Epithelial cell of prostate (primary cell): ENCODE measurements around the gene BPIFB2.

Experiments used
- DNase-seq: peaks from one replicate; pipeline ENCODE4 v3.0.0-alpha.2; 2011; ENCODE audit warnings: low read depth, low spot score
- H3K27ac ChIP-seq: fragments of 450-650 bp; 2 replicates; pipeline ENCODE4 v1.5.1; 2017; ENCODE audit warnings: mild to moderate bottlenecking

The BPIFB2 gene

DNA sequence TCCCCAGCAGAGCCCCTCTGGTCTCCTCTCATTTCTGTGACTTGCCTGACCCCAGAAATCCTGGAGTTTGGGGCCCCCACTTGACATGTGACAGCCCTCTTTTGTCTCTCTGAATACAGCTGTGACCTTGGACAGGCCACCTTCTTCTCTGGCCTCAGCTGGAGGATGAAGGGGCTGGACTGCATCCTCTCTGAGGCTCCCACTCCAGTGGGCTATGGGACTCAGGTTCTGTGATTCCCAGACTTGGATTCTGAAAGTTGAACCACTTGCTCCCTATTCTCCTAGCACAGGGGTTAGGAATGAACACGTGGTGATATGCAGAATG lies 55.3 kb downstream of the BPIFB2 start:
- no peak for DNase-seq
- no peak overlapping the region for H3K27ac ChIP-seq

DNA sequence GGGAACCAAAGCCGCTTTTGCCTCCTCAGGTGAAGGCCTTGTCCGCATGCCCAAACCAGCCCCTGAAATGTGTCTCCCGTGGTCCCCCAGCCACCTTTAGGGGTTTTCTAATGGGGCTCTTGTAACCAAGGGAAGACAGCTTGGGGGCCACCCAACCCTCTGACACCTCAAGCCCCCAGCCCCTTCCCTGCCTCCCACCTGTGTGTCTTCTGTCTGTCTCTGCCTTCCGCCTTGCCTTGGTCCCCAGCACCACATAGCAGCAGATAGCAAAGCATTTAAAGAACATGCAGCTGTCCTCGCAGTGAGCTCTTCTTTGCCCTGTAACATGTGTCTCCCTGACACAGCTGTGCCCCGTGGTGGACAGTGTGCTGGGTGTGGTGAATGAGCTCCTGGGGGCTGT lies 55.8 kb downstream of the BPIFB2 start:
- no peak for DNase-seq
- no peak overlapping the region for H3K27ac ChIP-seq

DNA sequence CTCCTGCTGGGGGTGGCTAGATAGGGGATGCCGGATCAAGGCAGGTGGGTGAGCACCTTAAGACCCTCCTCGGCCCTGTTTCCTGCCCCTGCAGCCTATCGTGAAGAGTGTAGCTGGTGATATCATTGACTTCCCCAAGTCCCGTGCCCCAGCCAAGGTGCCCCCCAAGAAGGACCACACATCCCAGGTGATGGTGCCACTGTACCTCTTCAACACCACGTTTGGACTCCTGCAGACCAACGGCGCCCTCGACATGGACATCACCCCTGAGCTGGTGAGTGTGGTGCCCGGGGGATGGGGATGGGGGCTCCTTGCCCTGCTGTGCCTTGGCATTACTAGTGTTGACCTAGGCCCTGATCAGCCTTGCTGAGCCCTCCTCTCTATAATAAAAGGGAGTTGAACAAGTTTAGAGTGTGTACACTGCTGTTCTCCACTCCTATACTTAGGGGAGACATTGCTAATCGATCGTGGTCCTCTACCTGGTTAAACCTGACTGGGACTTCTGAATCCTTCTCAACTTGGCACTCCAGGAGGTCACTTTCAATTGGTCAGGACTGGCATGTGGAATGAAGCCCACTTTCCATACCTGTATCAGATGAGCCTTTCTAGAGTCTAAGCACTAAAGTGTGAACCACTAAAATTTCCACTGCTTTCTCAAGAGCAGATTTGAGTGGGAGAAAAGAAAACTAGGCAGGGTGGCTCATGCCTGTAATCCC lies 57.2 kb downstream of the BPIFB2 start:
- H3K27ac ChIP-seq: no peak overlapping the region
- DNase-seq: no peak

DNA sequence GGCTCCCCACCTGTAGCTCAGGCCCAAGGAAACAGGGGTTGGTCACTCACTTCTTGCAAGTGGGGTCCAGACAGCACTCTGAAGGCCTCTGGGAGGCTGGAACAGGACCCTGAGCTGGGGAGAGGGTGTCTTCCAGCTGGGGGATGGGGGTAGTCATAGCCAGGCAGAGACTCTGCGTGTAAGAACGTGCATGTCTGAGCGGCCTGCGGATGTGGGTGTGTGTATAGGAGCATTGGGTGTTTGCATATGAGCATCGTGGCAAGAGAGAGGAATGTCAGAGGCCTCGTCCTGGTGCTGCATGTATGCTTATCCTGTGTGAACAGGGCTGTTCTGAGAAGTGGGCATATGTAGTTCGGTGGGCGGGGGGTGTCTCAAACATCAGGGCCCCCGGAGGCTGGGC lies 58.3 kb downstream of the BPIFB2 start:
- DNase-seq: peak; percentile 5
- no peak overlapping the region for H3K27ac ChIP-seq

DNA sequence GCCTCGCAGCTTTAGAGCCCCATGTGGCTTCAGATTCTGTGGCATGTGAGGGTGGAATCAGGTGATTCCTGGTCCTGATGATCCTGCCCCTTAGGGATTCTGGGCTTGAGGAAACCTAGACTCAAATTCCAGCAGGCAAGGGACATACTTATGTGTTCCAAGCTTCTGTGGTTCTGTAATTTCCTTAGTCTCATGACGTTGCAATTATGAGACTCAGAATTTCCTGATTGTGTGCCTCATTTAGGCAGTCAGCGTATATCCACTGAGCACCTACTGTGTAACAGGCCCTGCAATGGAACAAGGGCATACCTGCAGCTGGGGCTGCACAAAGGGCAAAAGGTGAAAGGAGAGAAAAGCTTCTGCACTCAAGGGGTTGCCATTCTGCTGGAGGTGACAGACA lies 60.3 kb downstream of the BPIFB2 start:
- no peak overlapping the region for H3K27ac ChIP-seq
- no peak for DNase-seq

DNA sequence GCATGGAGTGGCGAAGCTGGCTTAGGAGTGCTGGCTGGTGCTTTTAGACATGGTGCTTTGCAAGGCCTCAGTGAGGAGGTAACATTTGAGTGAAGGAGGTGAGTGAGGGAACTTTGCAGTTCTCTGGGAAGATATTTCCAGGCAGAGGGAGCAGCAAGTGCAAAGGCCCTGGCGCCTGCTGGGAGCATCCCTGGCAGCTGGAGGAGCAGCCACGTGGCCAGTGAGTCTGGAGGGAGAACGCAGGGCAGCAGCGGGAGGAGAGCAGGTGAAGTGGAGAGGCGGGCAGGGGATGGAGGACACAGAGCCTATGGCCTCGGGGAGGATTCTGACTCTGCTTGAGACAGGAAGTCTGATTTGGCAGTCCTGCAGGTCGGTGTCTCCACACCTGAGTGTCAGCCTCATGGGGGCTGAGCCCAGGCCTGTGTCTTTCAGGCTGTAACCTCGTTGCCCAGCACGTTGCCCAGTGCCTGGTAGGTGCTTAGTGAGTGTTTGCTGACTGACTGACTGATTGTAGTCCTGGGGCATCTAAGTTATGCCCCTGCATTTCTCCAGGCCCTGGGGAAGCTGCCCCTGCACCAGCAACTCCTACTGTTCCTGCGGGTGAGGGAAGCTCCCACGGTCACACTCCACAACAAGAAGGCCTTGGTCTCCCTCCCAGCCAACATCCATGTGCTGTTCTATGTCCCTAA lies 60.9 kb downstream of the BPIFB2 start:
- no peak for DNase-seq
- H3K27ac ChIP-seq: no peak overlapping the region

DNA sequence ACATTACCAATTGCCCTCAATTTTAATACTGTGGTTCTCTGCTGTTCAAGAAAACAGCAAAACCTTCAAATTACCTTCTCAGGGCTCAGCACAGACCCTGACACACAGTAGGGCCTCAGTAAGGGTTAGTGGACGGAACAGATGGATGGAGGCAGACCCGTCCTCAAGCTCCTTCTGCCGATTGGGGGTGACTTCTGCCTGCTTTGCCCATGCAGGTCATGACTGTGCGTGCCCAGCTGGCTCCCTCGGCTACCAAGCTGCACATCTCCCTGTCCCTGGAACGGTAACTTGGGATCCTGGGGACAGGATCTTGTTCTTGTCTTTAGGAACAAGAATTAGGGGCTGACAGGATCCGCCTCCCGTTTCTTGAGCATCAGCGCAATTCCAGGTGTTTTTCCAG lies 62.2 kb downstream of the BPIFB2 start:
- no peak for DNase-seq
- no peak overlapping the region for H3K27ac ChIP-seq

DNA sequence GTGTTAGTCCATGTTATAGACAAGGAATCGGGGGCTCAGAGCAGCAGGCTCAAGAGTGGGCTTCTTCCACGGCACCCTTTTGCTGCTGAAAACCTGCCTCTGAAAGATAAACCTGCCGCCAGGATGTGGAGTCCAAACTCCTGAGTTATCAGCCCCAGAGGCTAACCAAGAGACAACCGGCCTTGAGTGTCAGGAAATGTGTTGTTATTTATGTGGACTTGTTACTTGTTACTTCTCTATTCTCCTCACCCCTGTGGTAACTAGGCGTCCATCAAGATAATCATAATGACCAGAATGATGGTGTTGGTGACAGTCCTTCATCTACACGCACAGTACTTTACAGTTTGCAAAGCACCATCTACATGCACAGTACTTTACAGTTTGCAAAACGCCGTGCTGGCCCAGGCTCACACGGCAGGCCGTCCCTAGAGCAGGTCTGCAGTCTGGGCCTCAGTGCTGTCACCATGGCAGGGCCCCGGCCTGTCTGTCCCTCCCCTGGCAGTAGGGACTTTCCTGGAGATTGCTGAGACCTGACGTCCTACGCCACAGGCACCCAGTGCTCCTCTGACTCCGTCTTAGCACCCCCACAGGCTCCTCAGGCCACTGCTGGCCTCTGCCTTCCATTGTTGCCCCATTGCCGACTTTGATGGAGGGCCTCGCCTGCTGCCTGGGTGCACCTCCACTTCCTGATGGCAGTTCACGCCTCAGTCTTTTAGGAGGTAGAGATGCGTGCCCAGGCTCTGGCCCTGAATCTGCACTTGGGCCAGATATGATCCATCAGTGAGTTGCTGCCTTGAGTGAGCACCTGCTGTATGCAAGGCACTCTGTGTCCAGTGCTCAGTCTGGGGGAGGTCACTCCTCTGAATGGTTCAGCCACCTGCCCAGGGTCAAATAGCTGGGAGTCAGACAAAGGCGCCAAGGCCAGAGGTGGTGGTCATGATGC lies 62.9 kb downstream of the BPIFB2 start:
- DNase-seq: no peak
- H3K27ac ChIP-seq: no peak overlapping the region

DNA sequence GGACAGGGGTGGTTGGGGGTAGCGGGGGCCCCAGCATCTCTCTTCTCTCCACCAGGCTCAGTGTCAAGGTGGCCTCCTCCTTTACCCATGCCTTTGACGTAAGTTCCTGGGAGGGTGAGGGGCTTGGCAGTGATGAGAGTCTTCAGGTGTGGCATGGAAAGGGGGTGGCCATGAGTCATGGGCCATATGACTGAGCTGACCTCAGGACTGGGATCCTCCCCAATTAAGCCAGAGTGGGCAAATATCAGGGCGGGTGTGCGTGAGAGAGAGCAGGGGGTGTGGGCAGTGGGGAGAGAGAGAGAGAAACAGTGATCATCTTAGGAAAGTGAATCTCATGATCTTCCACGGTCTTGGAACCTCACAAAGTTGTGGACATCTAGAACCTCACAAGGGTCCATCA lies 63.7 kb downstream of the BPIFB2 start:
- DNase-seq: no peak
- H3K27ac ChIP-seq: no peak overlapping the region

DNA sequence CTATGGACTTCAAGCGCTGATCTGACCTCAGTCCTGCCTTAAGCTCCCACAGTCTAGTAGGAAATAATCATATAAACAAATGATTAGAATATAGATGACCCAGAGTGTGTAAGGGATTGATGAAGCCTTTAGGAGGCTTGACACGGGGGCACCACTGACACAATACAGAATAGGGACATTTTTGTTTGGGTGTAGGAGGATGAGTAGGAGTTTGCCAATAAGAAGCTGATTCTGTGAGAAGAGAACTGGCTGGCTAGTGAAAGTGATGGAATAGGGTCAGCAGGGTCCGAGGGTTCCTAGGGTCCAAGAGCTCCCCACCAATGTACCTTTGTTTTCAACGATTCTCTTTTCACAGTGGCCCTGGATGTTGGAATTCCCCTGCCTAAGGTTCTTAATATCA lies 64.9 kb downstream of the BPIFB2 start:
- no peak overlapping the region for H3K27ac ChIP-seq
- DNase-seq: no peak

DNA sequence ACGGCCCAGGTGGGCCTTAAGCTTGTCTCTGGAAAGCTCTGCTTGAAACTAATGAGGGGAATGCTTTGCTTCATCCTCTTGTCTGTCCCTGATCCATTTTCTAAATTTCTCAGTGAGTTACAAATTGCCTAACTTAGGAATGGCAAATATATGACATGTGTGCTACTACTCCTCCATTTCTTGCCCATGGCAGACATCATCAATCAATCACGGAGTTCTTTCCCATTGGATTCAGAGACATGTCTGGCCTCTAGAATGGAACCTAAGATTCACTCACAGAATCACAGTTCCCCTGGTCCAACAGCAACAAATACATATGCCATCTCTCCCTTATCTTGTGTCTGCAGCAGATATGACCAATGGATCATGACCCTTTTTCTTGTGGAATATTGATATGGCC lies 65.3 kb downstream of the BPIFB2 start:
- no peak for DNase-seq

More for the DNA sequence above, 65.3 kb downstream of the BPIFB2 start:
- H3K27ac ChIP-seq: no peak overlapping the region
